ENCODE measurements around the gene CD27. TPM values are rescaled to one million over a fixed set of nuclear protein-coding genes. Genes with fewer than 3 reads are reported as not detected.

The CD27 gene
- total and polyA plus RNA-seq, 9 of the 15 experiments (the other 6 are each of a cell fraction or from before 2014, with no cell fraction given) = 0.24 TPM; not detected in 8

GRCh38 chr12:6492838-6493496 is 48.2 kb downstream of the CD27 start, which contains the start of gene MRPL51 (continued):
- TF ChIP-seq FOXJ3 (CRISPR knock-in tag; IDR thresholded peaks at IDR 0.05) (no peak), HDAC8 (tag; IDR thresholded peaks at IDR 0.05) (no peak), ELF4 (CRISPR knock-in tag; IDR thresholded peaks at IDR 0.05) (no peak), ZEB2 (IDR thresholded peaks at IDR 0.05) (peak; percentile 46; the same call in 1 of the 2 replicates), CHD2 (IDR thresholded peaks at IDR 0.05; ENCODE audit: low read depth, low read length) (no peak), DNMT1 (IDR thresholded peaks at IDR 0.05) (no peak), XRCC3 (IDR thresholded peaks at IDR 0.05) (no peak), TBP (optimal IDR thresholded peaks at IDR 0.05; ENCODE audit: low read depth, low read length) (peak; percentile 63), MNT (conservative IDR thresholded peaks at IDR 0.05) (peak; percentile 63 to 75), MAFF (IDR thresholded peaks at IDR 0.05; ENCODE audit: low read length) (no peak), SIN3B (IDR thresholded peaks at IDR 0.05; ENCODE audit: low read depth) (peak; percentile 85), ELF2 (CRISPR knock-in tag; IDR thresholded peaks at IDR 0.05) (peak; percentile 40; the same call in 1 of the 2 replicates), HBP1 (CRISPR knock-in tag; IDR thresholded peaks at IDR 0.05) (no peak), KHSRP (IDR thresholded peaks at IDR 0.05) (no peak), NELFE (IDR thresholded peaks at IDR 0.05; ENCODE audit: insufficient read depth, insufficient read length) (no peak)
- TF ChIP-seq, protein P1, sequence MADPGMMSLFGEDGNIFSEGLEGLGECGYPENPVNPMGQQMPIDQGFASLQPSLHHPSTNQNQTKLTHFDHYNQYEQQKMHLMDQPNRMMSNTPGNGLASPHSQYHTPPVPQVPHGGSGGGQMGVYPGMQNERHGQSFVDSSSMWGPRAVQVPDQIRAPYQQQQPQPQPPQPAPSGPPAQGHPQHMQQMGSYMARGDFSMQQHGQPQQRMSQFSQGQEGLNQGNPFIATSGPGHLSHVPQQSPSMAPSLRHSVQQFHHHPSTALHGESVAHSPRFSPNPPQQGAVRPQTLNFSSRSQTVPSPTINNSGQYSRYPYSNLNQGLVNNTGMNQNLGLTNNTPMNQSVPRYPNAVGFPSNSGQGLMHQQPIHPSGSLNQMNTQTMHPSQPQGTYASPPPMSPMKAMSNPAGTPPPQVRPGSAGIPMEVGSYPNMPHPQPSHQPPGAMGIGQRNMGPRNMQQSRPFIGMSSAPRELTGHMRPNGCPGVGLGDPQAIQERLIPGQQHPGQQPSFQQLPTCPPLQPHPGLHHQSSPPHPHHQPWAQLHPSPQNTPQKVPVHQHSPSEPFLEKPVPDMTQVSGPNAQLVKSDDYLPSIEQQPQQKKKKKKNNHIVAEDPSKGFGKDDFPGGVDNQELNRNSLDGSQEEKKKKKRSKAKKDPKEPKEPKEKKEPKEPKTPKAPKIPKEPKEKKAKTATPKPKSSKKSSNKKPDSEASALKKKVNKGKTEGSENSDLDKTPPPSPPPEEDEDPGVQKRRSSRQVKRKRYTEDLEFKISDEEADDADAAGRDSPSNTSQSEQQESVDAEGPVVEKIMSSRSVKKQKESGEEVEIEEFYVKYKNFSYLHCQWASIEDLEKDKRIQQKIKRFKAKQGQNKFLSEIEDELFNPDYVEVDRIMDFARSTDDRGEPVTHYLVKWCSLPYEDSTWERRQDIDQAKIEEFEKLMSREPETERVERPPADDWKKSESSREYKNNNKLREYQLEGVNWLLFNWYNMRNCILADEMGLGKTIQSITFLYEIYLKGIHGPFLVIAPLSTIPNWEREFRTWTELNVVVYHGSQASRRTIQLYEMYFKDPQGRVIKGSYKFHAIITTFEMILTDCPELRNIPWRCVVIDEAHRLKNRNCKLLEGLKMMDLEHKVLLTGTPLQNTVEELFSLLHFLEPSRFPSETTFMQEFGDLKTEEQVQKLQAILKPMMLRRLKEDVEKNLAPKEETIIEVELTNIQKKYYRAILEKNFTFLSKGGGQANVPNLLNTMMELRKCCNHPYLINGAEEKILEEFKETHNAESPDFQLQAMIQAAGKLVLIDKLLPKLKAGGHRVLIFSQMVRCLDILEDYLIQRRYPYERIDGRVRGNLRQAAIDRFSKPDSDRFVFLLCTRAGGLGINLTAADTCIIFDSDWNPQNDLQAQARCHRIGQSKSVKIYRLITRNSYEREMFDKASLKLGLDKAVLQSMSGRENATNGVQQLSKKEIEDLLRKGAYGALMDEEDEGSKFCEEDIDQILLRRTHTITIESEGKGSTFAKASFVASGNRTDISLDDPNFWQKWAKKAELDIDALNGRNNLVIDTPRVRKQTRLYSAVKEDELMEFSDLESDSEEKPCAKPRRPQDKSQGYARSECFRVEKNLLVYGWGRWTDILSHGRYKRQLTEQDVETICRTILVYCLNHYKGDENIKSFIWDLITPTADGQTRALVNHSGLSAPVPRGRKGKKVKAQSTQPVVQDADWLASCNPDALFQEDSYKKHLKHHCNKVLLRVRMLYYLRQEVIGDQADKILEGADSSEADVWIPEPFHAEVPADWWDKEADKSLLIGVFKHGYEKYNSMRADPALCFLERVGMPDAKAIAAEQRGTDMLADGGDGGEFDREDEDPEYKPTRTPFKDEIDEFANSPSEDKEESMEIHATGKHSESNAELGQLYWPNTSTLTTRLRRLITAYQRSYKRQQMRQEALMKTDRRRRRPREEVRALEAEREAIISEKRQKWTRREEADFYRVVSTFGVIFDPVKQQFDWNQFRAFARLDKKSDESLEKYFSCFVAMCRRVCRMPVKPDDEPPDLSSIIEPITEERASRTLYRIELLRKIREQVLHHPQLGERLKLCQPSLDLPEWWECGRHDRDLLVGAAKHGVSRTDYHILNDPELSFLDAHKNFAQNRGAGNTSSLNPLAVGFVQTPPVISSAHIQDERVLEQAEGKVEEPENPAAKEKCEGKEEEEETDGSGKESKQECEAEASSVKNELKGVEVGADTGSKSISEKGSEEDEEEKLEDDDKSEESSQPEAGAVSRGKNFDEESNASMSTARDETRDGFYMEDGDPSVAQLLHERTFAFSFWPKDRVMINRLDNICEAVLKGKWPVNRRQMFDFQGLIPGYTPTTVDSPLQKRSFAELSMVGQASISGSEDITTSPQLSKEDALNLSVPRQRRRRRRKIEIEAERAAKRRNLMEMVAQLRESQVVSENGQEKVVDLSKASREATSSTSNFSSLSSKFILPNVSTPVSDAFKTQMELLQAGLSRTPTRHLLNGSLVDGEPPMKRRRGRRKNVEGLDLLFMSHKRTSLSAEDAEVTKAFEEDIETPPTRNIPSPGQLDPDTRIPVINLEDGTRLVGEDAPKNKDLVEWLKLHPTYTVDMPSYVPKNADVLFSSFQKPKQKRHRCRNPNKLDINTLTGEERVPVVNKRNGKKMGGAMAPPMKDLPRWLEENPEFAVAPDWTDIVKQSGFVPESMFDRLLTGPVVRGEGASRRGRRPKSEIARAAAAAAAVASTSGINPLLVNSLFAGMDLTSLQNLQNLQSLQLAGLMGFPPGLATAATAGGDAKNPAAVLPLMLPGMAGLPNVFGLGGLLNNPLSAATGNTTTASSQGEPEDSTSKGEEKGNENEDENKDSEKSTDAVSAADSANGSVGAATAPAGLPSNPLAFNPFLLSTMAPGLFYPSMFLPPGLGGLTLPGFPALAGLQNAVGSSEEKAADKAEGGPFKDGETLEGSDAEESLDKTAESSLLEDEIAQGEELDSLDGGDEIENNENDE (IDR thresholded peaks at IDR 0.05; ENCODE audit: low read depth, low read length) = no peak

Measured in K562 (cell line).